Neuronal stem cell (in vitro differentiated cells): ENCODE results near the gene SV2B.

Source experiments
- DNase-seq: peaks from one replicate; pipeline ENCODE4 v3.0.0-alpha.2; 2013; ENCODE audit warnings: low spot score
- H2AFZ ChIP-seq: one replicate; pipeline ENCODE4 v1.6.1; 2013; ENCODE audit warnings: mild to moderate bottlenecking, low read length, inconsistent platforms
- H2AK5ac ChIP-seq: 2 replicates; pipeline ENCODE4 v1.6.1; 2013; ENCODE audit warnings: low read depth, mild to moderate bottlenecking, inconsistent platforms, low read length, moderate library complexity, mixed read lengths
- H2BK120ac ChIP-seq: 2 replicates; pipeline ENCODE4 v1.6.1; 2013; ENCODE audit warnings: low read depth, mild to moderate bottlenecking, inconsistent platforms, low read length, moderate library complexity, mixed read lengths
- H2BK12ac ChIP-seq: one replicate; pipeline ENCODE4 v1.6.1; 2013; ENCODE audit warnings: low read length, inconsistent platforms
- H2BK15ac ChIP-seq: 2 replicates; pipeline ENCODE4 v1.6.1; 2013; ENCODE audit warnings: mild to moderate bottlenecking, low read length, inconsistent platforms, mixed read lengths
- H2BK5ac ChIP-seq: one replicate; pipeline ENCODE4 v1.6.1; 2013; ENCODE audit warnings: inconsistent platforms, mild to moderate bottlenecking, low read length, moderate library complexity
- H3K14ac ChIP-seq: one replicate; pipeline ENCODE4 v1.6.1; 2013; ENCODE audit warnings: low read length, inconsistent platforms
- H3K18ac ChIP-seq: 2 replicates; pipeline ENCODE4 v1.6.1; 2013; ENCODE audit warnings: low read length, inconsistent platforms
- H3K23ac ChIP-seq: 2 replicates; pipeline ENCODE4 v1.6.1; 2013; ENCODE audit warnings: low read depth, mild to moderate bottlenecking, mixed read lengths, low read length, inconsistent platforms; ENCODE audit not compliant: poor library complexity
- H3K27ac ChIP-seq: replicated peaks from 3 replicates; pipeline ENCODE4 v1.5.1; 2013; ENCODE audit warnings: low read length, inconsistent platforms
- H3K27me3 ChIP-seq, 3 experiments: 2 replicates each; pipeline ENCODE4 v1.6.1; 2013; ENCODE audit warnings: low read length in 3 of 3, mild to moderate bottlenecking in 2 of 3, inconsistent platforms in 1 of 3, low read depth in 1 of 3, mixed read lengths in 1 of 3, moderate library complexity in 1 of 3; ENCODE audit not compliant: control insufficient read depth in 3 of 3, insufficient read depth in 3 of 3
- H3K36me3 ChIP-seq, 2 donors: replicated peaks in 1 of 2; 2 replicates each; pipeline ENCODE4 v1.6.1; 2013; ENCODE audit warnings: low read length in 2 of 2; ENCODE audit not compliant: control insufficient read depth in 2 of 2, insufficient read depth in 2 of 2
- H3K4ac ChIP-seq: 2 replicates; pipeline ENCODE4 v1.6.1; 2013; ENCODE audit warnings: inconsistent platforms, mild to moderate bottlenecking, low read length, moderate library complexity
- H3K4me1 ChIP-seq, 2 donors: 1 replicate in 1 of 2; 2 replicates in 1 of 2; pipeline ENCODE4 v1.6.1; 2013; ENCODE audit warnings: low read length in 2 of 2, low read depth in 1 of 2; ENCODE audit not compliant: control insufficient read depth in 2 of 2, insufficient read depth in 1 of 2
- H3K4me2 ChIP-seq: one replicate; pipeline ENCODE4 v1.6.1; 2013; ENCODE audit warnings: mild to moderate bottlenecking, low read length, inconsistent platforms; ENCODE audit not compliant: insufficient read depth, poor library complexity, severe bottlenecking
- H3K4me3 ChIP-seq, 2 donors: 2 replicates each; pipeline ENCODE4 v1.5.1; 2013; ENCODE audit warnings: low read length in 2 of 2, mild to moderate bottlenecking in 2 of 2, inconsistent platforms in 1 of 2, moderate library complexity in 1 of 2
- H3K79me1 ChIP-seq: one replicate; pipeline ENCODE4 v1.6.1; 2013; ENCODE audit warnings: low read depth, mild to moderate bottlenecking, inconsistent platforms, low read length, moderate library complexity
- H3K9ac ChIP-seq: one replicate; pipeline ENCODE4 v1.6.1; 2013; ENCODE audit warnings: mild to moderate bottlenecking, low read depth, low read length, inconsistent platforms; ENCODE audit not compliant: poor library complexity
- H3K9me3 ChIP-seq, 2 donors: replicated peaks in 1 of 2; 2 replicates each; pipeline versions ENCODE3 to v1.6.1; 2013; ENCODE audit warnings: low read length in 2 of 2, mild to moderate bottlenecking in 2 of 2, inconsistent platforms in 1 of 2, low read depth in 1 of 2, mixed read lengths in 1 of 2, moderate library complexity in 1 of 2; ENCODE audit not compliant: control insufficient read depth in 2 of 2, insufficient read depth in 1 of 2
- H4K8ac ChIP-seq: one replicate; pipeline ENCODE4 v1.6.1; 2013; ENCODE audit warnings: low read depth, mild to moderate bottlenecking, inconsistent platforms, low read length, moderate library complexity
- H4K91ac ChIP-seq: one replicate; pipeline ENCODE4 v1.6.1; 2013; ENCODE audit warnings: low read length, low read depth, mild to moderate bottlenecking, inconsistent platforms; ENCODE audit not compliant: poor library complexity
- WGBS, 2 donors: extraction: QIAGEN DNeasy Blood & Tissue Kit; methylation state at CpG; one replicate each; pipeline ENCODE4 v1.1.7; 2013; ENCODE audit warnings: missing lambda C conversion rate in 2 of 2, mixed read lengths in 1 of 2; ENCODE audit not compliant: insufficient read length in 2 of 2, insufficient replicate concordance in 1 of 2; ENCODE audit errors: extremely low coverage in 2 of 2; 5-methylcytosine and 5-hydroxymethylcytosine counted together

SV2B gene

DNA sequence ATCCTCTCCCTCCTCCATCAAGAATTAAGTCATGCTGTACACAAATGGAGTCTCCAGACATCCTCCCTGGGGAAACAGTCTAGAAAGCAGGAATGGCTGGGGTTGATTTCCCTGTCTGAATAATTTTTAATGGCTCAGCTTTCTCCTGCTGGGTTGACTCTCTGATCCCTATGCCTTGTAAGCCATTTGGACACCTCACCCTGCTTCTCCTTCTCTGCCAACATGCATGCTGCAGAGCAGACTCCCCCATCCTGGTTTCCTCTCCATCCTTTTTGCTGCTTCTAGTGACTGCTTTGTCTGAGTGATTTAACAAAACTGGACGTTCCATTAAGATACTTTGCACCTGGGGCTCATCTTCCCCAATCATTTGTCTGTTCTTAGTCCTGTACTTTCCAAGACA, 22.2 kb downstream of the SV2B start:
- no peak overlapping the region for H3K4me2 ChIP-seq
- H3K14ac ChIP-seq, result no peak overlapping the region
- H3K18ac ChIP-seq, result no peak overlapping the region
- no peak overlapping the region for H4K8ac ChIP-seq
- no peak overlapping the region for H3K23ac ChIP-seq
- H3K4me3 ChIP-seq, result no peak overlapping the region
- H2BK12ac ChIP-seq, result no peak overlapping the region
- no peak overlapping the region for H3K9ac ChIP-seq
- H3K4me1 ChIP-seq, result peaks cover 2 to 7% of the 10 kb centered on the region in 2 donors
- H3K79me1 ChIP-seq, result no peaks in the 10 kb centered on the region
- no peak overlapping the region for H3K4ac ChIP-seq
- no peak overlapping the region for H2BK15ac ChIP-seq
- no peak overlapping the region for H3K27ac ChIP-seq
- H3K9me3 ChIP-seq, result no peaks in the 10 kb centered on the region
- DNase-seq, result no peak
- no peak overlapping the region for H4K91ac ChIP-seq
- H2BK5ac ChIP-seq, result no peak overlapping the region
- peaks cover 0 to 7% (median 0%) of the 10 kb centered on the region in 3 experiments for H3K27me3 ChIP-seq
- H2AFZ ChIP-seq, result no peak overlapping the region
- WGBS, 2 donors, result no CpG with 5 or more reads among the region's 1 CpG
- no peak overlapping the region for H2AK5ac ChIP-seq
- H3K36me3 ChIP-seq, result no peaks in the 10 kb centered on the region
- no peak overlapping the region for H2BK120ac ChIP-seq

DNA sequence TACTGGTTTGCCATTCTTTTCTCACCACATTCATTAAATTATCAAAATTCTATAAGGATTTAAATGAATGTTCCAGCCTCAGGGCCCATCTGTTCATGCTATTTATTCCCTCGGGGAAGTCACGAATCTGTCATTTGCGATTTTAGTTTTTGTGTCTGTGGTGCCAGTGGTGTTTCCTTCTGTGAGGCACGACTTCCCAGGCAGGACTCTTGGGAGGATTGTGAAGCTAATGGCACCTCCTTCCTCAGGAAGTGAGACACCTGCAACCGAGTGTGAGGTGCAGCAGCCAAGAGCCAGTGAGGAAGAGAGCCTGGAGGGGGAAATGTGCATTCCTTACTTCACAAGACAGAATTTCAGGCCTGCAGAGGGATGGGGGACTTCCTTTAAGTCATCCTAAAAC, 24.1 kb downstream of the SV2B start:
- Histone ChIP-seq H3K27me3 (peaks cover 0 to 7% (median 0%) of the 10 kb centered on the region in 3 experiments), H3K9ac (no peak overlapping the region), H2BK15ac (no peak overlapping the region), H2BK120ac (no peak overlapping the region), H3K4me3 (no peak overlapping the region), H3K4ac (no peak overlapping the region), H3K4me2 (no peak overlapping the region), H2AK5ac (no peak overlapping the region), H3K79me1 (no peaks in the 10 kb centered on the region), H2BK5ac (no peak overlapping the region), H4K91ac (no peak overlapping the region), H3K14ac (no peak overlapping the region), H3K36me3 (no peaks in the 10 kb centered on the region), H3K18ac (no peak overlapping the region), H4K8ac (no peak overlapping the region), H3K23ac (no peak overlapping the region), H3K4me1 (peaks cover 5 to 10% of the 10 kb centered on the region in 2 donors), H3K9me3 (no peaks in the 10 kb centered on the region), H2AFZ (no peak overlapping the region), H2BK12ac (no peak overlapping the region), H3K27ac (no peak overlapping the region)
- no CpG with 5 or more reads among the region's 5 CpGs for WGBS, 2 donors
- no peak for DNase-seq

DNA sequence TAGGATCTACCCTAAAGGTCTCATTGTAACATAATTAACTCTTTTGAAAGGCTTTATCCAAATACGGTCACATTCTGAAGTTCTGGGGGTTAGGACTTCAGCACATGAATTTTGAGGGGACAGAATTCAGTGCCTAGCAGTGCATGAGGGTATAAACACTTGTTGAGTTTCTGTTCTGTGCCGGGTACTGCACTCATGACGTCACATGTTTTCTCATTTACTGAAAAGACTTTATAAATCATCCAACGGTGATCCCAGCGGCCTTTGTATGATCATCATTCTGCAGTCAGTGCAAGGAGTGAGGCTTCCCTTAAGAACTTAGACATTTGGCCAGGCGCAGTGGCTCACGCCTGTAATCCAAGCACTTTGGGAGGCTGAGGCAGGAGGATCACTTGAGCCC, 25.1 kb downstream of the SV2B start:
- Histone ChIP-seq H3K79me1 (no peaks in the 10 kb centered on the region), H2AFZ (no peak overlapping the region), H3K4ac (no peak overlapping the region), H3K4me1 (peaks cover 5 to 10% of the 10 kb centered on the region in 2 donors), H3K36me3 (no peaks in the 10 kb centered on the region), H3K4me2 (no peak overlapping the region), H2BK120ac (no peak overlapping the region), H2BK15ac (no peak overlapping the region), H2BK5ac (no peak overlapping the region), H4K91ac (no peak overlapping the region), H3K4me3 (no peak overlapping the region), H3K27me3 (peaks cover 0 to 7% (median 0%) of the 10 kb centered on the region in 3 experiments), H4K8ac (no peak overlapping the region), H3K9me3 (no peaks in the 10 kb centered on the region), H3K18ac (no peak overlapping the region), H3K9ac (no peak overlapping the region), H3K27ac (no peak overlapping the region), H2BK12ac (no peak overlapping the region), H3K23ac (no peak overlapping the region), H3K14ac (no peak overlapping the region), H2AK5ac (no peak overlapping the region)
- no CpG with 5 or more reads among the region's 7 CpGs for WGBS, 2 donors
- no peak for DNase-seq

DNA sequence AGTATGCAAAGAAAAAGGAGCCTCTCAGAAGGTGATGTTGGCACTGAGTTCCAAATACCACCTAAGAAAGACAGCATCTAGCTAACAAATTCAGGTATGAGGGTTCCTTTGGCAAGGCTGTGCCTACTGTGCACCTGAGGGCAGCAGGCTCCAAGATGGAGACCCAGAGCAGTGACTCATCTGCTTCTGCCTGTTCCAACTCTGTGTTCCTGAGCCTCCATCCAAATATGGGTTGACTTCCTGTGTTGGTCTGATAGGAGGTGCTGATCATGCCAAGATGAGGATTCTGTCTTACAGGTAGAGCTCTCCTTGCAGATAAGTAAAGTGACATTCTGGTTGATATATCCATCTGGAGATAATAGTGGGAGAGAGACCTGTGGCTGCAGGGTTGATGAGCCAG, 26.0 kb downstream of the SV2B start:
- Histone ChIP-seq H2BK12ac (no peak overlapping the region), H4K91ac (no peak overlapping the region), H3K4me2 (no peak overlapping the region), H2AFZ (no peak overlapping the region), H2BK5ac (no peak overlapping the region), H3K14ac (no peak overlapping the region), H4K8ac (no peak overlapping the region), H3K4ac (no peak overlapping the region), H2AK5ac (no peak overlapping the region), H3K18ac (no peak overlapping the region), H2BK15ac (no peak overlapping the region), H3K4me3 (no peak overlapping the region), H3K27me3 (peaks cover 0 to 7% (median 0%) of the 10 kb centered on the region in 3 experiments), H3K23ac (no peak overlapping the region), H3K79me1 (no peaks in the 10 kb centered on the region), H3K27ac (no peak overlapping the region), H3K9ac (no peak overlapping the region), H3K36me3 (no peaks in the 10 kb centered on the region), H3K9me3 (no peaks in the 10 kb centered on the region), H2BK120ac (no peak overlapping the region), H3K4me1 (peaks cover 5 to 10% of the 10 kb centered on the region in 2 donors)
- no peak for DNase-seq
